Esophagus squamous epithelium (tissue), 4 donors: Measurements from ENCODE around the gene IL21R.

Experiments
- POLR2A ChIP-seq, 4 donors: fragments of 450-650 bp; IDR thresholded peaks; one replicate each; pipeline ENCODE4 v1.6.1; 2017; ENCODE audit warnings: antibody characterized with exemption in 4 of 4, mild to moderate bottlenecking in 4 of 4, moderate library complexity in 3 of 4
- TF ChIP-seq, protein P1 (sequence below), 6 experiments: fragments of 450-650 bp in 4 of 6; fragments of 200-600 bp in 2 of 6; sonication (generic) in 2 of 6; IDR thresholded peaks; one replicate each; pipeline ENCODE4 v1.5.1; 2016 to 2019; ENCODE audit warnings: antibody characterized with exemption in 6 of 6, mild to moderate bottlenecking in 4 of 6, moderate library complexity in 4 of 6

- TF ChIP-seq, protein P1, sequence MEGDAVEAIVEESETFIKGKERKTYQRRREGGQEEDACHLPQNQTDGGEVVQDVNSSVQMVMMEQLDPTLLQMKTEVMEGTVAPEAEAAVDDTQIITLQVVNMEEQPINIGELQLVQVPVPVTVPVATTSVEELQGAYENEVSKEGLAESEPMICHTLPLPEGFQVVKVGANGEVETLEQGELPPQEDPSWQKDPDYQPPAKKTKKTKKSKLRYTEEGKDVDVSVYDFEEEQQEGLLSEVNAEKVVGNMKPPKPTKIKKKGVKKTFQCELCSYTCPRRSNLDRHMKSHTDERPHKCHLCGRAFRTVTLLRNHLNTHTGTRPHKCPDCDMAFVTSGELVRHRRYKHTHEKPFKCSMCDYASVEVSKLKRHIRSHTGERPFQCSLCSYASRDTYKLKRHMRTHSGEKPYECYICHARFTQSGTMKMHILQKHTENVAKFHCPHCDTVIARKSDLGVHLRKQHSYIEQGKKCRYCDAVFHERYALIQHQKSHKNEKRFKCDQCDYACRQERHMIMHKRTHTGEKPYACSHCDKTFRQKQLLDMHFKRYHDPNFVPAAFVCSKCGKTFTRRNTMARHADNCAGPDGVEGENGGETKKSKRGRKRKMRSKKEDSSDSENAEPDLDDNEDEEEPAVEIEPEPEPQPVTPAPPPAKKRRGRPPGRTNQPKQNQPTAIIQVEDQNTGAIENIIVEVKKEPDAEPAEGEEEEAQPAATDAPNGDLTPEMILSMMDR (IDR thresholded peaks at IDR 0.05) = peak in 4 of 6 experiments; percentile 24 to 60 (median 47)
- TF ChIP-seq POLR2A (IDR thresholded peaks at IDR 0.05) = peak in 1 of 4 donors; percentile 19
These were observed 27.1 kb upstream of the IL21R start for GRCh38 chr16:27374804-27375425.
